ENCODE measurements around the gene MGRN1.

The MGRN1 gene

GRCh38 chr16:4617880-4618279 lies 6.7 kb upstream of the MGRN1 start:
- Histone ChIP-seq H3K4me2 (ENCODE audit: low read length, poor library complexity, severe bottlenecking) (no peak overlapping the region), H3K27me3 (ENCODE audit: control insufficient read depth in 1 of 2, insufficient read depth in 1 of 2, low read length in 2 of 2) (no peaks in the 10 kb centered on the region), H2AFZ (ENCODE audit: low read depth, low read length) (no peak overlapping the region), H3K9me3 (ENCODE audit: control insufficient read depth, low read length) (no peaks in the 10 kb centered on the region), H4K91ac (ENCODE audit: low read length) (no peak overlapping the region), H2BK12ac (ENCODE audit: low read length in 2 of 2) (no peak overlapping the region), H3K4me1 (ENCODE audit: control insufficient read depth, insufficient read depth, low read depth, low read length) (peaks cover 29% of the 10 kb centered on the region), H3K27ac (ENCODE audit: low read length, poor library complexity, severe bottlenecking) (no peak overlapping the region), H3K9ac (ENCODE audit: low read length) (no peak overlapping the region), H3K4ac (ENCODE audit: low read depth in 1 of 2, low read length in 2 of 2) (no peak overlapping the region), H3K79me1 (replicated peaks; ENCODE audit: low read length, poor library complexity, severe bottlenecking) (peaks cover 9% of the 10 kb centered on the region), H2BK5ac (ENCODE audit: low read depth, low read length, poor library complexity, severe bottlenecking) (no peak overlapping the region), H3K23ac (ENCODE audit: low read length in 2 of 2) (no peak overlapping the region), H2BK120ac (ENCODE audit: low read depth, low read length) (no peak overlapping the region), H2AK5ac (ENCODE audit: low read length, severe bottlenecking) (no peak overlapping the region), H2BK15ac (ENCODE audit: low read depth, poor library complexity, severe bottlenecking) (no peak overlapping the region), H3K36me3 (ENCODE audit: control insufficient read depth in 1 of 2, insufficient read depth in 2 of 2, low read depth in 1 of 2, low read length in 2 of 2) (peaks cover 0 to 5% of the 10 kb centered on the region in 2 experiments), H3K14ac (ENCODE audit: low read length in 2 of 2) (no peak overlapping the region), H3K4me3 (ENCODE audit: insufficient read depth in 1 of 2, low read depth in 1 of 2, low read length in 2 of 2) (no peak overlapping the region), H3K18ac (ENCODE audit: low read depth in 1 of 2, low read length in 2 of 2) (no peak overlapping the region), H4K8ac (ENCODE audit: low read length) (no peak overlapping the region)
- WGBS: 94% methylated on average over 8 of the region's 8 CpGs
- DNase-seq: no peak

- no peak overlapping the region for H4K91ac ChIP-seq (ENCODE audit: low read length)
- no peak for DNase-seq
- H2BK5ac ChIP-seq (ENCODE audit: low read depth, low read length, poor library complexity, severe bottlenecking): no peak overlapping the region
- no peak overlapping the region for H2BK12ac ChIP-seq (ENCODE audit: low read length in 2 of 2)
- no peak overlapping the region for H3K9ac ChIP-seq (ENCODE audit: low read length)
- no peak overlapping the region for H2BK120ac ChIP-seq (ENCODE audit: low read depth, low read length)
- no peak overlapping the region for H3K4me2 ChIP-seq (ENCODE audit: low read length, poor library complexity, severe bottlenecking)
- H3K27me3 ChIP-seq (ENCODE audit: control insufficient read depth in 1 of 2, insufficient read depth in 1 of 2, low read length in 2 of 2): no peaks in the 10 kb centered on the region
- no peak overlapping the region for H2AK5ac ChIP-seq (ENCODE audit: low read length, severe bottlenecking)
- H3K23ac ChIP-seq (ENCODE audit: low read length in 2 of 2): no peak overlapping the region
- H2AFZ ChIP-seq (ENCODE audit: low read depth, low read length): no peak overlapping the region
- no peak overlapping the region for H3K4ac ChIP-seq (ENCODE audit: low read depth in 1 of 2, low read length in 2 of 2)
- no peak overlapping the region for H3K4me3 ChIP-seq (ENCODE audit: insufficient read depth in 1 of 2, low read depth in 1 of 2, low read length in 2 of 2)
- H3K36me3 ChIP-seq (ENCODE audit: control insufficient read depth in 1 of 2, insufficient read depth in 2 of 2, low read depth in 1 of 2, low read length in 2 of 2): peaks cover 0 to under 1% of the 10 kb centered on the region in 2 experiments
- 89% methylated on average over 8 of the region's 8 CpGs for WGBS
- no peak overlapping the region for H4K8ac ChIP-seq (ENCODE audit: low read length)
- H3K27ac ChIP-seq (ENCODE audit: low read length, poor library complexity, severe bottlenecking): no peak overlapping the region
- H3K18ac ChIP-seq (ENCODE audit: low read depth in 1 of 2, low read length in 2 of 2): no peak overlapping the region
- H3K9me3 ChIP-seq (ENCODE audit: control insufficient read depth, low read length): no peaks in the 10 kb centered on the region
- H3K79me1 ChIP-seq (replicated peaks; ENCODE audit: low read length, poor library complexity, severe bottlenecking): peaks cover 9% of the 10 kb centered on the region
- H3K4me1 ChIP-seq (ENCODE audit: control insufficient read depth, insufficient read depth, low read depth, low read length): peaks cover 20% of the 10 kb centered on the region
- no peak overlapping the region for H3K14ac ChIP-seq (ENCODE audit: low read length in 2 of 2)
- no peak overlapping the region for H2BK15ac ChIP-seq (ENCODE audit: low read depth, poor library complexity, severe bottlenecking)
Observed at GRCh38 chr16:4618645-4619418, 5.8 kb upstream of the MGRN1 start.

GRCh38 chr16:4623593-4623992 lies 1.0 kb upstream of the MGRN1 start:
- WGBS: 86% methylated on average over 7 of the region's 7 CpGs
- Histone ChIP-seq H3K27ac (ENCODE audit: low read length, poor library complexity, severe bottlenecking) (no peak overlapping the region), H2BK15ac (ENCODE audit: low read depth, poor library complexity, severe bottlenecking) (no peak overlapping the region), H3K18ac (ENCODE audit: low read depth in 1 of 2, low read length in 2 of 2) (no peak overlapping the region), H4K8ac (ENCODE audit: low read length) (no peak overlapping the region), H2AK5ac (ENCODE audit: low read length, severe bottlenecking) (no peak overlapping the region), H4K91ac (ENCODE audit: low read length) (no peak overlapping the region), H3K36me3 (ENCODE audit: control insufficient read depth in 1 of 2, insufficient read depth in 2 of 2, low read depth in 1 of 2, low read length in 2 of 2) (peaks cover 0 to 9% of the 10 kb centered on the region in 2 experiments), H3K4me1 (ENCODE audit: control insufficient read depth, insufficient read depth, low read depth, low read length) (peaks cover 17% of the 10 kb centered on the region), H3K14ac (ENCODE audit: low read length in 2 of 2) (no peak overlapping the region), H2BK12ac (ENCODE audit: low read length in 2 of 2) (no peak overlapping the region), H3K27me3 (ENCODE audit: control insufficient read depth in 1 of 2, insufficient read depth in 1 of 2, low read length in 2 of 2) (no peaks in the 10 kb centered on the region), H3K4me3 (ENCODE audit: insufficient read depth in 1 of 2, low read depth in 1 of 2, low read length in 2 of 2) (no peak overlapping the region), H3K9me3 (ENCODE audit: control insufficient read depth, low read length) (no peaks in the 10 kb centered on the region), H3K23ac (ENCODE audit: low read length in 2 of 2) (no peak overlapping the region), H2BK5ac (ENCODE audit: low read depth, low read length, poor library complexity, severe bottlenecking) (no peak overlapping the region), H3K79me1 (replicated peaks; ENCODE audit: low read length, poor library complexity, severe bottlenecking) (peaks cover 4% of the 10 kb centered on the region), H3K9ac (ENCODE audit: low read length) (no peak overlapping the region), H3K4me2 (ENCODE audit: low read length, poor library complexity, severe bottlenecking) (no peak overlapping the region), H2AFZ (ENCODE audit: low read depth, low read length) (no peak overlapping the region), H3K4ac (ENCODE audit: low read depth in 1 of 2, low read length in 2 of 2) (no peak overlapping the region), H2BK120ac (ENCODE audit: low read depth, low read length) (no peak overlapping the region)
- no peak for DNase-seq

- H3K9me3 ChIP-seq (ENCODE audit: control insufficient read depth, low read length): no peaks in the 10 kb centered on the region
- H3K36me3 ChIP-seq (ENCODE audit: control insufficient read depth in 1 of 2, insufficient read depth in 2 of 2, low read depth in 1 of 2, low read length in 2 of 2): peaks cover 0 to 9% of the 10 kb centered on the region in 2 experiments
- peak overlapping the region in 1 of 2 experiments; percentile 96 for H3K23ac ChIP-seq (ENCODE audit: low read length in 2 of 2)
- H2BK5ac ChIP-seq (ENCODE audit: low read depth, low read length, poor library complexity, severe bottlenecking): peak overlapping the region; percentile 91
- H3K9ac ChIP-seq (ENCODE audit: low read length): peak overlapping the region; percentile 95
- peak overlapping the region; percentile 59 to 97 for H3K14ac ChIP-seq (ENCODE audit: low read length in 2 of 2)
- H3K4me2 ChIP-seq (ENCODE audit: low read length, poor library complexity, severe bottlenecking): peak overlapping the region; percentile 55
- peaks cover 14% of the 10 kb centered on the region for H3K4me1 ChIP-seq (ENCODE audit: control insufficient read depth, insufficient read depth, low read depth, low read length)
- peak overlapping the region; percentile 91 for H4K91ac ChIP-seq (ENCODE audit: low read length)
- H3K27me3 ChIP-seq (ENCODE audit: control insufficient read depth in 1 of 2, insufficient read depth in 1 of 2, low read length in 2 of 2): no peaks in the 10 kb centered on the region
- H3K79me1 ChIP-seq (replicated peaks; ENCODE audit: low read length, poor library complexity, severe bottlenecking): no peaks in the 10 kb centered on the region
- peak overlapping the region; percentile 88 for H2BK120ac ChIP-seq (ENCODE audit: low read depth, low read length)
- DNase-seq: peak; percentile 88
- peak overlapping the region; percentile 63 for H2BK15ac ChIP-seq (ENCODE audit: low read depth, poor library complexity, severe bottlenecking)
- H3K4me3 ChIP-seq (ENCODE audit: insufficient read depth in 1 of 2, low read depth in 1 of 2, low read length in 2 of 2): peak overlapping the region; percentile 97 to 99
- peak overlapping the region; percentile 87 for H4K8ac ChIP-seq (ENCODE audit: low read length)
- peak overlapping the region; percentile 85 for H2AFZ ChIP-seq (ENCODE audit: low read depth, low read length)
- peak overlapping the region in 1 of 2 experiments; percentile 51 for H2BK12ac ChIP-seq (ENCODE audit: low read length in 2 of 2)
- no peak overlapping the region for H2AK5ac ChIP-seq (ENCODE audit: low read length, severe bottlenecking)
- under 1% methylated on average over 62 of the region's 80 CpGs for WGBS
- peak overlapping the region; percentile 68 for H3K27ac ChIP-seq (ENCODE audit: low read length, poor library complexity, severe bottlenecking)
- peak overlapping the region; percentile 97 to 98 for H3K4ac ChIP-seq (ENCODE audit: low read depth in 1 of 2, low read length in 2 of 2)
- peak overlapping the region; percentile 97 to 98 for H3K18ac ChIP-seq (ENCODE audit: low read depth in 1 of 2, low read length in 2 of 2)
Observed at GRCh38 chr16:4624827-4625559, 367 bp downstream of the MGRN1 start.

All from mesenchymal stem cell (in vitro differentiated cells and primary cell).